ENCODE results near the gene COA1. TPM values are rescaled to one million over a fixed set of nuclear protein-coding genes. Genes with fewer than 3 reads are reported as not detected.
A peak's percentile ranks its signal among the peaks of the same experiment; 100 is the strongest.
"Not testable (repeated sequence)": the region's sequence is repeated elsewhere in the genome, so short reads cannot be mapped to it uniquely, and the experiment has no call there.

Gene COA1
- polyA plus RNA-seq, 1 donor, result 34.7 TPM

GRCh38 chr7:43626695-43627094 is 102.6 kb downstream of the COA1 start:
- no peak for DNase-seq

GRCh38 chr7:43625980-43626379 is 103.3 kb downstream of the COA1 start:
- DNase-seq, result no peak

GRCh38 chr7:43625453-43625852 is 103.9 kb downstream of the COA1 start:
- no peak for DNase-seq

- DNase-seq, result no peak
Measured at GRCh38 chr7:43624156-43624555, 105.2 kb downstream of the COA1 start.

- no peak for DNase-seq
Measured at GRCh38 chr7:43621729-43622448, 107.4 kb downstream of the COA1 start.

- no peak for DNase-seq
Measured at GRCh38 chr7:43619213-43620012, 109.9 kb downstream of the COA1 start.

GRCh38 chr7:43618073-43618472 is 111.2 kb downstream of the COA1 start:
- no peak for DNase-seq

- no peak for DNase-seq
Measured at GRCh38 chr7:43616977-43617376, 112.3 kb downstream of the COA1 start.

GRCh38 chr7:43615558-43616145 is 113.7 kb downstream of the COA1 start:
- no peak for DNase-seq

GRCh38 chr7:43612599-43613589 is 116.4 kb downstream of the COA1 start:
- peak; percentile 72 for DNase-seq

GRCh38 chr7:43612128-43612527 is 117.2 kb downstream of the COA1 start:
- DNase-seq, result no peak

GRCh38 chr7:43609097-43609496 is 120.2 kb downstream of the COA1 start:
- DNase-seq, result no peak

GRCh38 chr7:43604251-43604650 is 125.1 kb downstream of the COA1 start:
- DNase-seq, result no peak

- no peak for DNase-seq
Measured at GRCh38 chr7:43602256-43602655, 127.1 kb downstream of the COA1 start.

- DNase-seq, result no peak
Measured at GRCh38 chr7:43600056-43600455, 129.3 kb downstream of the COA1 start.

- DNase-seq, result not testable (repeated sequence)
Measured at GRCh38 chr7:43596426-43596825, 132.9 kb downstream of the COA1 start.

GRCh38 chr7:43594020-43594419 is 135.3 kb downstream of the COA1 start:
- no peak for DNase-seq

- DNase-seq, result no peak
Measured at GRCh38 chr7:43593010-43593409, 136.3 kb downstream of the COA1 start.

GRCh38 chr7:43592326-43592725 is 137.0 kb downstream of the COA1 start:
- DNase-seq, result no peak

GRCh38 chr7:43591558-43592180 is 137.7 kb downstream of the COA1 start:
- no peak for DNase-seq

- no peak for DNase-seq
Measured at GRCh38 chr7:43590862-43591557, 138.3 kb downstream of the COA1 start.
